Mesenchymal stem cell (in vitro differentiated cells and primary cell): ENCODE results near the gene TMEM255A.

Source experiments
- DNase-seq: peaks from one replicate; pipeline ENCODE4 v3.0.0-alpha.2; 2013
- H2AFZ ChIP-seq: one replicate; pipeline ENCODE4 v1.6.1; 2013; ENCODE audit warnings: low read depth, mild to moderate bottlenecking, control low read depth, inconsistent platforms, low read length, moderate library complexity
- H2AK5ac ChIP-seq: 2 replicates; pipeline ENCODE4 v1.6.1; 2013; ENCODE audit warnings: low read length, moderate library complexity, mild to moderate bottlenecking, inconsistent platforms; ENCODE audit not compliant: severe bottlenecking
- H2BK120ac ChIP-seq: one replicate; pipeline ENCODE4 v1.6.1; 2013; ENCODE audit warnings: low read depth, mild to moderate bottlenecking, inconsistent platforms, low read length, moderate library complexity
- H2BK12ac ChIP-seq, 2 experiments: one replicate each; pipeline ENCODE4 v1.6.1; 2013; ENCODE audit warnings: inconsistent platforms in 2 of 2, low read length in 2 of 2, mild to moderate bottlenecking in 2 of 2, moderate library complexity in 2 of 2, control low read depth in 1 of 2
- H2BK15ac ChIP-seq: one replicate; pipeline ENCODE4 v1.6.1; 2013; ENCODE audit warnings: mild to moderate bottlenecking, low read depth, inconsistent platforms; ENCODE audit not compliant: poor library complexity, severe bottlenecking
- H2BK5ac ChIP-seq: 2 replicates; pipeline ENCODE4 v1.6.1; 2013; ENCODE audit warnings: low read depth, mild to moderate bottlenecking, low read length, control low read depth, inconsistent platforms; ENCODE audit not compliant: poor library complexity, severe bottlenecking
- H3K14ac ChIP-seq, 2 experiments: one replicate each; pipeline ENCODE4 v1.6.1; 2013; ENCODE audit warnings: inconsistent platforms in 2 of 2, low read length in 2 of 2, control low read depth in 1 of 2, mild to moderate bottlenecking in 1 of 2, moderate library complexity in 1 of 2
- H3K18ac ChIP-seq, 2 experiments: one replicate each; pipeline ENCODE4 v1.6.1; 2013; ENCODE audit warnings: inconsistent platforms in 2 of 2, low read length in 2 of 2, control low read depth in 1 of 2, low read depth in 1 of 2, mild to moderate bottlenecking in 1 of 2
- H3K23ac ChIP-seq, 2 experiments: one replicate each; pipeline ENCODE4 v1.6.1; 2013; ENCODE audit warnings: inconsistent platforms in 2 of 2, low read length in 2 of 2, mild to moderate bottlenecking in 2 of 2, moderate library complexity in 2 of 2, control low read depth in 1 of 2
- H3K27ac ChIP-seq: 2 replicates; pipeline ENCODE4 v1.5.1; 2013; ENCODE audit warnings: mild to moderate bottlenecking, moderate library complexity, low read length, control low read depth, inconsistent platforms; ENCODE audit not compliant: poor library complexity, severe bottlenecking
- H3K27me3 ChIP-seq, 2 experiments: 2 replicates each; pipeline versions ENCODE4 v1.6.1 to v1.7.0; 2013; ENCODE audit warnings: low read length in 2 of 2, mild to moderate bottlenecking in 2 of 2, moderate library complexity in 2 of 2, control low read depth in 1 of 2, inconsistent platforms in 1 of 2; ENCODE audit not compliant: control insufficient read depth in 1 of 2, insufficient read depth in 1 of 2
- H3K36me3 ChIP-seq, 2 experiments: 2 replicates each; pipeline versions ENCODE4 v1.6.1 to v1.7.0; 2013; ENCODE audit warnings: low read length in 2 of 2, control low read depth in 1 of 2, inconsistent platforms in 1 of 2, low read depth in 1 of 2, mild to moderate bottlenecking in 1 of 2; ENCODE audit not compliant: insufficient read depth in 2 of 2, control insufficient read depth in 1 of 2
- H3K4ac ChIP-seq, 2 experiments: one replicate each; pipeline ENCODE4 v1.6.1; 2013; ENCODE audit warnings: inconsistent platforms in 2 of 2, low read length in 2 of 2, mild to moderate bottlenecking in 2 of 2, moderate library complexity in 2 of 2, control low read depth in 1 of 2, low read depth in 1 of 2
- H3K4me1 ChIP-seq: 2 replicates; pipeline ENCODE4 v1.6.1; 2013; ENCODE audit warnings: low read depth, low read length, control low read depth; ENCODE audit not compliant: control insufficient read depth, insufficient read depth
- H3K4me2 ChIP-seq: 2 replicates; pipeline ENCODE4 v1.6.1; 2013; ENCODE audit warnings: low read length, mild to moderate bottlenecking, inconsistent platforms; ENCODE audit not compliant: poor library complexity, severe bottlenecking
- H3K4me3 ChIP-seq, 2 experiments: 2 replicates each; pipeline versions ENCODE4 v1.5.1 to v1.7.0; 2013; ENCODE audit warnings: low read length in 2 of 2, mild to moderate bottlenecking in 2 of 2, control low read depth in 1 of 2, low read depth in 1 of 2; ENCODE audit not compliant: insufficient read depth in 1 of 2
- H3K79me1 ChIP-seq: replicated peaks from 2 replicates; pipeline ENCODE4 v1.6.1; 2013; ENCODE audit warnings: mild to moderate bottlenecking, control low read depth, low read length, inconsistent platforms; ENCODE audit not compliant: poor library complexity, severe bottlenecking
- H3K9ac ChIP-seq: 2 replicates; pipeline ENCODE4 v1.7.0; 2013; ENCODE audit warnings: mild to moderate bottlenecking, low read length, moderate library complexity
- H3K9me3 ChIP-seq: 2 replicates; pipeline ENCODE4 v1.7.0; 2013; ENCODE audit warnings: mild to moderate bottlenecking, low read length; ENCODE audit not compliant: control insufficient read depth
- H4K8ac ChIP-seq: one replicate; pipeline ENCODE4 v1.6.1; 2013; ENCODE audit warnings: inconsistent platforms, mild to moderate bottlenecking, low read length, moderate library complexity
- H4K91ac ChIP-seq: one replicate; pipeline ENCODE4 v1.6.1; 2013; ENCODE audit warnings: mild to moderate bottlenecking, low read length, inconsistent platforms
- WGBS: methylation state at CpG from one replicate; pipeline ENCODE4 v1.1.7; 2013; ENCODE audit warnings: mixed read lengths; 5-methylcytosine and 5-hydroxymethylcytosine counted together

Gene TMEM255A

DNA sequence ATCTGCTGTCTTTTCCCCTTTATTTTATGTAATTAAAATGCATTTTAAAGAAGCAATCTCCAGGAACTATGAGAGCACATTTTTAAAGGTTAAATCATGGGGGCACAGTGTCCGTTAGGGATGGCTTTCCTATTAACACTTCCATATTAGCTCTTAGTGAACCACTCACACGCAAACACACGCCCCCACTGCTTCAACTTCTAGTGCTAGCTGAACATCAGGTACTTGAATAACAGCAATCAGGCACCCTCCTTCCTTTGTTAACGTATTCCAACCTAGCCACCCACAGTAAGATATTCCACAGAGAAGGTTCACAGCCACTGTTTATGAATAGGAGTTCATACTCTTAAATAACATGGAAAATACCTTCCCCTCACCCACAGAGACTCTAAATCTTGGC, 9.3 kb downstream of the TMEM255A start:
- H3K36me3 ChIP-seq = no peaks in the 10 kb centered on the region
- H3K4me1 ChIP-seq = peaks cover 2% of the 10 kb centered on the region
- H3K4ac ChIP-seq = no peak overlapping the region
- H2AK5ac ChIP-seq = no peak overlapping the region
- H3K4me3 ChIP-seq = no peak overlapping the region
- no peak overlapping the region for H3K18ac ChIP-seq
- no peak overlapping the region for H2AFZ ChIP-seq
- H3K9ac ChIP-seq = no peak overlapping the region
- H2BK12ac ChIP-seq = no peak overlapping the region
- no peak overlapping the region for H2BK120ac ChIP-seq
- H3K4me2 ChIP-seq = no peak overlapping the region
- H3K27me3 ChIP-seq = peaks cover 11 to 29% of the 10 kb centered on the region in 2 experiments
- no peak overlapping the region for H3K14ac ChIP-seq
- no peak overlapping the region for H3K27ac ChIP-seq
- no peak overlapping the region for H4K91ac ChIP-seq
- H2BK15ac ChIP-seq = no peak overlapping the region
- no peak for DNase-seq
- H3K9me3 ChIP-seq = no peaks in the 10 kb centered on the region
- no peaks in the 10 kb centered on the region for H3K79me1 ChIP-seq
- H4K8ac ChIP-seq = no peak overlapping the region
- no peak overlapping the region for H2BK5ac ChIP-seq
- H3K23ac ChIP-seq = no peak overlapping the region
- WGBS = 33% methylated on average over 4 of the region's 4 CpGs

DNA sequence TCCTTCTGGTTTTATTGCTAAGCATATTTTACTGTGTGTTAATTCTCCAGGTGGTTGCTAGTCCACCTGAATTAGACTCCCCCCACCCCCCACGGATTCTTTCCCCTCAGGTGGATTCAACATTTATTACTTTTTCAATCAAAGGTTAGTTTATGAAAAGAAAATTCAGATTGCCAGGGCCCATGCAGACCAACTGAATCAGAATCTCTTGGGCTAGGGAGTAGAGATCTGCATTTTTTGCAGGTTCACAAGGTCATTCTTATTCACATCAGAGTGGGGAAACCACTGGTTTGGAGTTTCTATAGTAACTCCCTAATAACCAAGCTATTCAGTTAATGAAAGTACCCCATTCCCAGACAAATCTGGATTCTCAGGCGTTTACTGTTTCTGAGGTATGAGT, 9.8 kb downstream of the TMEM255A start:
- Histone ChIP-seq H2BK15ac (no peak overlapping the region), H3K9me3 (no peaks in the 10 kb centered on the region), H3K4me1 (peaks cover 2% of the 10 kb centered on the region), H3K18ac (no peak overlapping the region), H3K36me3 (no peaks in the 10 kb centered on the region), H4K91ac (no peak overlapping the region), H2AFZ (no peak overlapping the region), H2AK5ac (no peak overlapping the region), H3K79me1 (no peaks in the 10 kb centered on the region), H3K14ac (no peak overlapping the region), H3K9ac (no peak overlapping the region), H2BK12ac (no peak overlapping the region), H2BK5ac (no peak overlapping the region), H3K4me2 (no peak overlapping the region), H3K27ac (no peak overlapping the region), H3K27me3 (peaks cover 11 to 26% of the 10 kb centered on the region in 2 experiments), H4K8ac (no peak overlapping the region), H3K4ac (no peak overlapping the region), H3K4me3 (no peak overlapping the region), H3K23ac (no peak overlapping the region), H2BK120ac (no peak overlapping the region)
- no peak for DNase-seq
- no CpG with 5 or more reads among the region's 2 CpGs for WGBS

DNA sequence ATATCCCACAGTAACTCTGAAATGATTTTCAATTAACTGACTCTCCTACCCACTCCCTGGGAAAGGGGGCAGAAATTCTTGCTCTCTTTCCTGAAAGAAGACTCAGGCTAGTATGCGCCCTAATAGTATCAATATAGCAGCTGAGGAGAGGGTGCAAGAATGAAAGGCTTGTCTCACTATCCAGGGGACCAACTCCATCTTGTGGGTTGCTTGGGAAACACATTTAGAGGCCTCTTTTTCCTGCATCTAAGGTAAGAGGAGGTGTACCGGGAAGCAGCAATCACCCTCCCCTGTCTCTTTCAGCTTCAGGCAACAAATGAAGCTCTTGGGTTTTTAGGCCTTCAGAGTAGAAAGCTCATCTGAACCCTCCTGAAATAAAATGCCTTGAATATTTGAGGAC, 11.3 kb downstream of the TMEM255A start:
- Histone ChIP-seq H2AK5ac (no peak overlapping the region), H3K79me1 (no peaks in the 10 kb centered on the region), H3K9ac (no peak overlapping the region), H2BK12ac (no peak overlapping the region), H3K9me3 (no peaks in the 10 kb centered on the region), H4K91ac (no peak overlapping the region), H3K36me3 (no peaks in the 10 kb centered on the region), H3K4me2 (no peak overlapping the region), H3K4ac (no peak overlapping the region), H3K14ac (no peak overlapping the region), H3K18ac (no peak overlapping the region), H2AFZ (no peak overlapping the region), H3K4me1 (peaks cover 2% of the 10 kb centered on the region), H4K8ac (no peak overlapping the region), H3K27ac (no peak overlapping the region), H3K23ac (no peak overlapping the region), H3K4me3 (no peak overlapping the region), H2BK120ac (no peak overlapping the region), H2BK5ac (no peak overlapping the region), H2BK15ac (no peak overlapping the region), H3K27me3 (peaks cover 4 to 21% of the 10 kb centered on the region in 2 experiments)
- no peak for DNase-seq
- 88% methylated on average over 1 of the region's 2 CpGs for WGBS

DNA sequence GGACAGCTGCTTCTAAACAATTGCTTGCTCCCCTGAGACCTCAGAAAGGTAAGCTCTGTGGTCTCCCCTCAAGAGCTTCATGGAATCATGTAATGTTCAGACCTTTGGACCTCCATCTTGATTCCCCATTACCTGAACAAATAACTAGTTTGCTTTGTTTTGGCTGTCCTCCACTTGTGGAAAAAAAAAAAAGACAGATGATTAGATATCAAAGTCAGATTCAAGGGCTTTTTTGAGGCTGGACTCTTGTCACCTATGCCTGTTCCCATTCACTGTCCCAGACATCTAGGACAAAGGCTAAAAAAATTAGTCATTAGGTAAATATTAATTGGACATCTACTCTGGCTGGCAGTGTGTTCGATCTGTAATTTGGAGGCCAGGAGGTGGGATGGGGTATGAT, 13.3 kb downstream of the TMEM255A start:
- no peak overlapping the region for H2BK15ac ChIP-seq
- H3K36me3 ChIP-seq = no peaks in the 10 kb centered on the region
- no peak overlapping the region for H4K8ac ChIP-seq
- no peaks in the 10 kb centered on the region for H3K9me3 ChIP-seq
- H2BK120ac ChIP-seq = no peak overlapping the region
- H3K4me3 ChIP-seq = no peak overlapping the region
- H3K79me1 ChIP-seq = no peaks in the 10 kb centered on the region
- no peak overlapping the region for H3K27ac ChIP-seq
- no peak overlapping the region for H3K23ac ChIP-seq
- no peak overlapping the region for H2AFZ ChIP-seq
- no peak overlapping the region for H3K4me2 ChIP-seq
- DNase-seq = no peak
- H3K14ac ChIP-seq = no peak overlapping the region
- peaks cover 2% of the 10 kb centered on the region for H3K4me1 ChIP-seq
- H3K9ac ChIP-seq = no peak overlapping the region
- H2AK5ac ChIP-seq = no peak overlapping the region
- no peak overlapping the region for H2BK12ac ChIP-seq
- H4K91ac ChIP-seq = no peak overlapping the region
- WGBS = no CpG with 5 or more reads among the region's 1 CpG
- H3K4ac ChIP-seq = no peak overlapping the region
- peaks cover 0 to 9% of the 10 kb centered on the region in 2 experiments for H3K27me3 ChIP-seq
- H2BK5ac ChIP-seq = no peak overlapping the region
- no peak overlapping the region for H3K18ac ChIP-seq
